ELR (cell line): ENCODE results near the gene EP400.
"Not testable (repeated sequence)": the region's sequence is repeated elsewhere in the genome, so short reads cannot be mapped to it uniquely, and the experiment has no call there.

ENCODE experiments used
- DNase-seq: peaks from one replicate; pipeline ENCODE4 v3.0.0-alpha.2; 2015; ENCODE audit warnings: low read depth

Gene EP400

DNA sequence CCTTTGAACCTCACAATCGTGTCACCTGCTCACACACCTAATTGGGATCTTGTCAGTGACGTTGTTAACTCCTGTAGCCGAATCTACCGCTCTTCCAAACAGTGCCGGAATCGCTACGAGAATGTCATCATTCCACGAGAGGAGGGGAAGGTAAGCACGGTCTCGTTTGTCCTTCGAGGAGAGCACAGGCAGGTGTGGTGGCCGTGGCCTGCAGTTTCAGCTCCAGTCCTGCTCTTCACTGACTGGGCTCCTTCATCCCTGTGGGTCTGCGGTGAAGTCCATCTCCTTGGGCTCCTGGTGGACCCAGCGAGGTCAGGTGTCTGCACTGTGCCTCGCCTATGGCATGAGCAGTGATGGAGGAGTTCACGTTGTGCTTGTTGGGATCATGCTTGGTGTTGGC is 96.0 kb downstream of the EP400 start:
- no peak for DNase-seq

GRCh38 chr12:132046561-132046960 is 96.8 kb downstream of the EP400 start:
- peak; percentile 93 for DNase-seq

- DNase-seq, result not testable (repeated sequence)
These were observed 97.9 kb downstream of the EP400 start for GRCh38 chr12:132047630-132048029.

- DNase-seq, result no peak
These were observed 99.7 kb downstream of the EP400 start for GRCh38 chr12:132049442-132049841.

DNA sequence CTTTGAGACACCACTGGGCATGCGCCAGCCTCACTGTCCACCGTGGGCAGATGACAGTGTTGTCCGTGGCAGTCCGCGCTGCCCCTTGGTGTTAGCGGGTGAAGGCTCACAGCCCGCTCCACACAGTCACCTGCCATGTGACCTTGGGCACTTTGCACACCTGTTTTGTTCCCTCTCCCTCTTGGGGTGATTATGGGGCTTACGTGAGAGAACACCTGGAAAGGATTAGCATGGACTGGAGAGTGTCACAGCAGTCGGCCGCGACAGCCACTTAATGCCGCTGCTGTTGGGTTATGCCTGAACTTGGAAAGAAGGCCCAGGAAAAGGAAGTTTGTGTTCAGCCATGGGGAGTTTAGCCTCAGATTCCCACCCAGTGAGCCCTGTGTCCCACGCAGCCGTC is 100.1 kb downstream of the EP400 start:
- no peak for DNase-seq

GRCh38 chr12:132051718-132052117 is 102.0 kb downstream of the EP400 start:
- DNase-seq, result peak; percentile 53

DNA sequence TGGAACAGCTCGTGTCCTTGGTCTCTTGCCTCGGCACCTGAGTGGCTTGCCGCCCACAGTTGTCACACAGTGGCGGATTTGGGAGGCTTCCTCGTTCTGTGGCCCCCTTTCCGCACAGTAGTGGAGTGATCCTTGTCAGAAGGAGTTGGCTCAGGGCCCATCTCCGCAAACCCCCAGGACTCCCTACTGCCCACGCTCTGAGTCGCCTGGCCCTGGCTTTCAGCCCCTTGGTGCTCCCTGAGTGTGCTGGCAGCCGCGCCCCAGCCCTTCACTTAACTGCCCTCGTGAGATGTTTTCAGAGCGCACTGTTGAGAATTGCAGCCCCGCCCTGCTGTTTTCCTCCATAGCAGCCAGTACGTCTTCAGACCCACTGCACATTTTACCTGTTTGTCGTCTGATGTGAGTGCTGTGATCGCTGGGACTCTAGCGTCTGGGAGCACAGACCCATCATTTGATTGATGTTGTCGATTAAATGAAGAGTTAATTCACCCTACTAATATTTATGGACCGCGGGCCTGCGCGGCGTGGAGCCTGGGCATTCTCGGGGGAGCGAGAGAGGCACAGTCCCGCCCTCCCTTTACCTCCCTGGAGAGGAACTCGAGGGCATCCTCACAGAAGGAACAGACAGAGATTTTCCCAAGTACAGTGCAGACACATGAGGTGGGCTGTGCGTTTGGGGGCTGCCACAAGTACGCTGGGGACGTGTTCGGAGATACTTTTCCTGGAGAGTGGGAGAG is 102.6 kb downstream of the EP400 start:
- DNase-seq, result no peak

DNA sequence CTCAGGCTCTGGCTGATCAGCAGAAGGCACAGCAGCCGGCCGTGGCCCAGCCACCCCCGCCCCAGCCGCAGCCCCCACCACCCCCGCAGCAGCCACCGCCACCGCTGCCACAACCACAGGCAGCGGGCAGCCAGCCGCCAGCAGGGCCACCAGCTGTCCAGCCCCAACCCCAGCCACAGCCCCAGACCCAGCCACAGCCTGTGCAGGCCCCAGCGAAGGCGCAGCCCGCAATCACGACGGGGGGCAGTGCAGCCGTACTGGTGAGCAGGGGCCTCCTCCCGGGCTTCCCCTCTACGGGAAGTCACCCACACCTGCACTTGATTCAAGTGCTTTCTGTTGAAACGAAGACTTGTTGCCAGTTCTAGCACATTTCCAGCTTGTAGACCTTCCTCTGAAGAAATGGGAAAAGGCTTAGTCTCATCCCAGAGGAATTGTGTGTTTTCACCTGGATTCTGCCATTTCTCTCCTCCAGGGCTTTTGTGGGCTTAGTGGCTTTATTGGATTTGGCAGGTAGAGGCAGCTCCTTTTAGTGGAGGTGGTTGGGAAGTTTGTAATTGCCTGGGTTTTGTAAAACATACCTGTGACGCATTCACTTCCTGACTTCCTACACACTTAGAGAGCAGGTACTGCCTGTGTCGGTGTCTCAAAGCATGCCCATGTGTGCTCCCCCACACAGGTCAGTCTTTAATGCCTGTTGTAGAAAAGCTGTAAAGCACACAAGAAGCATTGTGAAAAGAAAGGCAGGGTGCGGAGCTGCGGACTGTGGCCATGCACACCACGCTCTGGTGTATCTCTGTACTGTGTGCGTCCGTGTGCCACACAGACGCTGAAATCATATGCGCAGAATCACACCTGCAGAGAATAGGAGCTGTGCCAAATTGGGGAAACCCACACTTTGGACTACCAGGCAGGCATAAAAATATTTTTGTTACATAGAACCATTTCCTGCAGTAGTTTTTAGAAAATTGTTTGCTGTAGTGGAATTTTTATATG is 103.9 kb downstream of the EP400 start:
- DNase-seq, result no peak

DNA sequence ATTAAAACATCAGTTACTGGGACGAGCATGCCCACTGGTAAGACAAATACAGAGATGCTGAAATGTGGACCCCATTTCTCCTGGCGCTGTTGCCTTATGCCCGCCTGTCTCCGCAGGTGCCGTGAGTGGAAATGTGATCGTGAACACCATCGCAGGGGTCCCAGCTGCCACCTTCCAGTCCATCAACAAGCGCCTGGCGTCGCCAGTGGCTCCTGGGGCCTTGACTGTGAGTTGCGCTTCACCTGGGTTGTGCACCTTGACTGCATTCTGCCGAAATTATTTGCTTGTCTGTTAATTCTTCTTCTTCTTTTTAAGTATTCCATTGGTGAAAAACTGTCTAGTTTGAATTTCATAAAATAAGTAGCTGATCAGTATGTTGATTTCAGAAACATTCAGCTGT is 105.2 kb downstream of the EP400 start:
- DNase-seq, result no peak

DNA sequence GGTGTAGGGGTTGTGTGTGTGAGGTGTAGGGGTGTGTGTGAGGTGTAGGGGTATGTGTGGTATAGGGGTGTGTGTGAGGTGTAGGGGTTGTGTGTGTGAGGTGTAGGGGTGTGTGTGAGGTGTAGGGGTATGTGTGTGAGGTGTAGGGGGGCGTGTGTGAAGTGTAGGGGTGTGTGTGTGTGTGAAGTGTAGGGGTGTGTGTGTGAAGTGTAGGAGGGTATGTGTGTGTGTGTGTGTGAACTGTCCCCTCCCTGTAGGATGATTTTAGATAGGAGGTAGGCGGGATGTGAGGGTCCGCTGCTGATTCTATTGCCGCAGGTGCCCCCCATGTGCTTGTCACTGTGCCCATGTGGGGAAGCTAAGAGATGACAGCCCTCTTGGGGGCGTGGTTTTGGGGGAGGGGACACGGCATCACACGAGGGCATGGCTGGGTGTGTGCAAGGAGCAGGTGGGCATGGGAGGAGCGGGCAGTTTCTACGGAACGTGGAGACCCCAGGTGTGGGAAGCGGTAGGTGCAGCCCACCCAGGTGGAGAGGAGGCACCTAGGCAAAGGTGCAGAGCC is 105.9 kb downstream of the EP400 start:
- no peak for DNase-seq

GRCh38 chr12:132056320-132056719 is 106.6 kb downstream of the EP400 start:
- no peak for DNase-seq

DNA sequence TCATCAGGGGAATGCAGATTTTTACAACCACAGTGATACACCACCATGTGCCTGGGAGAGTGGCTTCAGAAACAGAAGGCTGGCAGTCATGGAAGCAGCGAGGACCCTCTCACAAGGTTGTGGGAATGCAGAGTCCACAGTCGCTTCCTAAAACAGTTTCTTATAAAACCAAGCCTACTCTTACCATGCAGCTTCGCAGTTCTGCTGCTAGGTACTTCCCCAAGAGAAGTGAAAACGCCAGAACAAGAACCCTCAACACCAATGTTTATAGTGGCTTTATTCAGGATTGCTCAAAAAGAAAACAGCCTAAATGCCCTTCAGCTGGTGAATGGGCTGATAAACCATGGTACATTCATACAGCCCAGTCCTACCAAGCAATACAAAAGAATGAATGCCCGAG is 107.2 kb downstream of the EP400 start:
- no peak for DNase-seq

- DNase-seq, result no peak
These were observed 107.9 kb downstream of the EP400 start for GRCh38 chr12:132057691-132058090.

DNA sequence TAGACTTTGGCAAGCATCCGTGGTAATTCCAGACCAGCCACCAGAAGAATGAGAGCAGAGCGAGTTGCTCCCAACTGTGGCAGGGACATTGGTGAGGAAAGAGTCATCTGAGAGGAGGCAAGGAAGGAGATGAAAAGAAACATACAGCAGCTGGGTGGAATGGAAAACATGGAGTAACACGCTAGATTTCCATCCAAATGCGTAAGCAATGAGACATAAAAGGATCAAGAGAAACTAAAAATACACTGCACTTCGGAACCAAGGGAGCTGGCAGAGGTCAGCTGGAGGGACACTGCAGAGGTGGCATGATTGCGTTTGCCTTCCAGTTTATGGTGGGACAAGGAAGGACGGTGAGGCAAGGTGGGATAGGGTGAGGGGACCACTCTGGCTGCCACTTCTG is 111.5 kb downstream of the EP400 start:
- DNase-seq, result no peak

GRCh38 chr12:132061641-132062430 is 112.1 kb downstream of the EP400 start:
- DNase-seq, result no peak

GRCh38 chr12:132062481-132062880 is 112.7 kb downstream of the EP400 start:
- DNase-seq, result no peak

- no peak for DNase-seq
These were observed 113.7 kb downstream of the EP400 start for GRCh38 chr12:132063491-132063890.

GRCh38 chr12:132064631-132065030 is 114.9 kb downstream of the EP400 start:
- no peak for DNase-seq

DNA sequence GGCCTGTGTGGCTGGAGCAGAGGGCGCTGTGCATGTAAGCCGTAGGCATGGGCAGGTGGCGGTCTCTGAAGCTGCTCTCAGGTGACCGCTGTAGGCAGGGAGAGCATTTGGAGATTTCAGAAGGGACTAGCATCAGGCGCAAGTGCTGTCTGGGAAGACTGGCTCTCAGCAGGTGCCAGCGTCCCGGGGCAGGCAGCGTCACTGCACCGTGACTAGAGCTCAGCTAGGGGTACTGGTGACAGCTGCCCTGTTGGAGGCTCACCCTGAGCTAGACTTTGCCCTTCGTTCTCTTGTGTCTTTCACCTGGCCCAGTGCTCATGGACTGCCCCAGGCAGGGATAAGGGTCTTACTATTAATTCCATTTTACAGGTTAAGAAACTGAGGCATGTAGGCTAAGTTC is 115.5 kb downstream of the EP400 start:
- no peak for DNase-seq

DNA sequence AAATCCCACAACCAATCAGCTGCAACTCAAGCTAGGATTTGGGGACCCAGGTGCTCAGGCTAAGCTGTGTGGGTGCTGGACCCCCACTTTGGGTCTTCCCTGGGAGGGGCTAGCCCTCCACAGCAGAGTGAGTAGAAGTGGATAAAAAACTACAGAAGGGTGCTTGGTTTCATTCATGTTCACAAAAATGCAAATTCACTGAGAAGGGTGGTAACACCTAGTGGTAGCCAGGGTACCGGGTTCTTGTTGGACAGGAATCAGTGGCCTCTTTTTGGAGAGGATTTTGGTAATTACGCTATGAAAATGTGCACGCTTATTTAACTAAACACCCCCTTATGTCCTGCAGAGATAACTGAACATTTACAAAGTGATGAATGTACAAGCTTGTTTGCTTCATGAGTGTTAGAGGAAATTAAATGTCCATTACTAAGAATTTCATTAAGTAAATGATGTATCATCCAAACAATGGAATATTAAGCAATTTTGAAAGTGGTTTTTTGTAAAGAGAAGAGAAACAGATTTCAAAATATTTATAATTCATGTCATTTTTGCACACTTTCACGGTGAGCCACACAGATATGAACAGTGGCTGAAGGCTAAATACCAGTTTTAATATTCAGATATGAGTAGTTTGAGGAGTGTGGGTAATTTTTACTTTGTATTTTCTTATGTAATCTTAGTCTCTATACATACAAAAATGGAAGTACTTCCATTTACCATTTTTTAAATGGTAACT is 116.0 kb downstream of the EP400 start:
- DNase-seq, result no peak

DNA sequence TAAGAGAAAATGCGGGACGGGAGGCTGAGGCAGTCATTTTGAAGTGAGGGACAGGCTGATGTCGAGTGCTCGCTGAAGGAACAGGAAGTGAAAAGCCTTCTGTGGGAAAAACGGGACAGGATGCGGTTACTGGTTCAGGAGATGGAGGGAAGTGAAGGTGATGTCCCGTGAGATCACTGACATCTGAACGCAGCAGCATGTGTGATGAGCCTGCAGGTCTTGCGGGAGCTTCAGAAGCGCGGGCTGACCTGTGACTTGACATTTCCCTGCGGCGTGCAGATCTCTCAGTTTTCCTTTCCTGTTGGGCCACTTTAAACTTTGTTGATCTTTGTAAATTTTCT is 116.6 kb downstream of the EP400 start:
- no peak for DNase-seq
